Measurements from ENCODE around the gene KIRREL3. TPM values are rescaled to one million over a fixed set of nuclear protein-coding genes. Genes with fewer than 3 reads are reported as not detected.

The KIRREL3 gene
- total and polyA plus RNA-seq, 9 of the 15 experiments (the other 6 are each of a cell fraction or from before 2014, with no cell fraction given) = 0.04 to 0.10 TPM; not detected in 7

DNA sequence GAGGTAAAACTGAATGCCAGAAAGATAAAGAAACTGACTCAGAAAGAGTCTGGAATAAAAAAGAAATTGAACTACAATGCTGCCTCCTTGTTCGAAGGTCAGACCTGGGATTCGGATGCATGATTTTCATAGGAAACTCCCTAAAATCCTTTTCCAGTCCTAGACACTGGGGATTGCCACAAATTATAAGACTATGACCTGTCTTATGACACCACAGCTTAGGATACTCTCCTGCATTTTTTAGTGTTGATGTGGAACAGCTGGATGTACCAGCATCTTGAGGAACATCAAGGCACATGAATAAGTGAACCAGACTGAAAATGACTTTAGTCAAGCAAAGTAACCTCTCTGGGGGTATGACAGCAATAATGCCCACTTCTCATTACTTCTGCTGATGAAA is 9.0 kb downstream of the KIRREL3 start:
- no peaks in the 10 kb centered on the region for H3K9me3 ChIP-seq (replicated peaks; ENCODE audit: control insufficient read depth, insufficient read depth, low read depth, low read length)
- CTCF ChIA-PET (ENCODE audit: low intra/inter-chr PET ratio) = no interaction called here
- POLR2A ChIA-PET = no interaction called here
- no TSS peak for BruUV-seq (replicated peaks)
- ATAC-seq = no peak
- no peak overlapping the region for H3K4me3 ChIP-seq
- H3K4me2 ChIP-seq (ENCODE audit: insufficient read depth, low read length) = no peak overlapping the region
- intact Hi-C loops (cut with micrococcal nuclease) (loop anchor here (2.0 kb wide), 1 partner anchor 117 kb away; no protein-coding TSS in a partner anchor), in situ Hi-C loops (cut with MboI) (loop anchor here (25.0 kb wide), 2 partner anchors 279 to 679 kb away; partner anchors contain the start of gene DCPS)
- no peak for FAIRE-seq
- H3K27ac ChIP-seq (ENCODE audit: extremely low read depth, low read depth, low read length) = no peak overlapping the region
- DNase-seq (ENCODE audit: extremely low read depth in 1 of 4, low spot score in 3 of 4) = no peak
- H3K9me1 ChIP-seq (ENCODE audit: control insufficient read depth, insufficient read depth, low read length) = no peaks in the 10 kb centered on the region
- no peaks in the 10 kb centered on the region for H4K20me1 ChIP-seq (replicated peaks; ENCODE audit: control insufficient read depth, insufficient read depth, low read length)
- WGBS (ENCODE audit: insufficient coverage, low coverage, missing lambda C conversion rate) = 0% methylated on average over 2 of the region's 2 CpGs
- H3K9ac ChIP-seq (ENCODE audit: insufficient read depth in 1 of 2, low read depth in 2 of 2, low read length in 2 of 2) = no peak overlapping the region
- no peak overlapping the region for H2AFZ ChIP-seq (ENCODE audit: low read depth, low read length)
- H3K27me3 ChIP-seq (ENCODE audit: control insufficient read depth in 2 of 2, insufficient read depth in 2 of 2, low read length in 2 of 2) = peaks cover 0 to 8% of the 10 kb centered on the region in 2 experiments; a peak in 2 of 5 replicates
- H3K79me2 ChIP-seq (ENCODE audit: control insufficient read depth, insufficient read depth, low read length) = no peaks in the 10 kb centered on the region
- no peaks in the 10 kb centered on the region for H3K36me3 ChIP-seq (ENCODE audit: control insufficient read depth, insufficient read depth, low read length)
- no peaks in the 10 kb centered on the region for H3K4me1 ChIP-seq (replicated peaks in 1 of 2; ENCODE audit: control insufficient read depth in 2 of 2, insufficient read depth in 2 of 2, low read length in 2 of 2)
- TF ChIP-seq HNRNPL (IDR thresholded peaks at IDR 0.05; ENCODE audit: low read depth, low read length) (no peak), THAP7 (CRISPR knock-in tag; IDR thresholded peaks at IDR 0.05) (no peak), POU5F1 (IDR thresholded peaks at IDR 0.05; ENCODE audit: borderline replicate concordance, low read depth, low read length, partially characterized antibody) (no peak), POLR2G (IDR thresholded peaks at IDR 0.05; ENCODE audit: low read depth, low read length) (no peak), ASH1L (IDR thresholded peaks at IDR 0.05; ENCODE audit: borderline replicate concordance, low read depth, partially characterized antibody) (no peak), CHD1 (IDR thresholded peaks at IDR 0.05; ENCODE audit: low read length) (no peak), KDM1A (IDR thresholded peaks at IDR 0.05) (no peak), CC2D1A (IDR thresholded peaks at IDR 0.05) (no peak), SNRNP70 (optimal IDR thresholded peaks at IDR 0.05; ENCODE audit: low read depth, low read length) (no peak), COPS2 (conservative IDR thresholded peaks at IDR 0.05) (no peak), ZNF717 (CRISPR knock-in tag; IDR thresholded peaks at IDR 0.05) (no peak), REST (IDR thresholded peaks at IDR 0.05; ENCODE audit: borderline replicate concordance) (no peak), REST (CRISPR knock-in tag; IDR thresholded peaks at IDR 0.05; ENCODE audit: low read depth) (no peak), PPARD (CRISPR knock-in tag; IDR thresholded peaks at IDR 0.05) (no peak)
- TF ChIP-seq, protein P1, sequence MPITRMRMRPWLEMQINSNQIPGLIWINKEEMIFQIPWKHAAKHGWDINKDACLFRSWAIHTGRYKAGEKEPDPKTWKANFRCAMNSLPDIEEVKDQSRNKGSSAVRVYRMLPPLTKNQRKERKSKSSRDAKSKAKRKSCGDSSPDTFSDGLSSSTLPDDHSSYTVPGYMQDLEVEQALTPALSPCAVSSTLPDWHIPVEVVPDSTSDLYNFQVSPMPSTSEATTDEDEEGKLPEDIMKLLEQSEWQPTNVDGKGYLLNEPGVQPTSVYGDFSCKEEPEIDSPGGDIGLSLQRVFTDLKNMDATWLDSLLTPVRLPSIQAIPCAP (CRISPR knock-in tag; IDR thresholded peaks at IDR 0.05; ENCODE audit: borderline replicate concordance) = no peak

Data from K562 (cell line).